ENCODE measurements around the gene PARD6A. TPM values are rescaled to one million over a fixed set of nuclear protein-coding genes. Genes with fewer than 3 reads are reported as not detected.
A peak's percentile ranks its signal among the peaks of the same experiment; 100 is the strongest.

The PARD6A gene
- total and polyA plus RNA-seq, 2 of the 13 experiments (the other 11 are each of a cell fraction or from before 2014, with no cell fraction given): 3.5 to 4.3 TPM

GRCh38 chr16:67666559-67667452 is 6.0 kb downstream of the PARD6A start, which contains the start of the genes C16orf86 and ENKD1 (continued):
- TF ChIP-seq PATZ1 (CRISPR knock-in tag; IDR thresholded peaks at IDR 0.05) (peak; percentile 8; the same call in 1 of the 2 replicates), NPAS2 (CRISPR knock-in tag; IDR thresholded peaks at IDR 0.05; ENCODE audit: borderline replicate concordance) (no peak), ZFP62 (CRISPR knock-in tag; IDR thresholded peaks at IDR 0.05) (no peak), ZNF746 (CRISPR knock-in tag; IDR thresholded peaks at IDR 0.05) (no peak), POLR2G (IDR thresholded peaks at IDR 0.05; ENCODE audit: low read depth, low read length) (peak; percentile 47), SMAD1 (CRISPR knock-in tag; IDR thresholded peaks at IDR 0.05; ENCODE audit: borderline replicate concordance, low read depth) (peak; percentile 72; the same call in 1 of the 2 replicates), NFE2 (CRISPR knock-in tag; IDR thresholded peaks at IDR 0.05) (no peak), ZNF558 (CRISPR knock-in tag; IDR thresholded peaks at IDR 0.05; ENCODE audit: borderline replicate concordance) (peak; percentile 63; the same call in 1 of the 2 replicates), TBL1XR1 (IDR thresholded peaks at IDR 0.05; ENCODE audit: borderline replicate concordance, low read length, partially characterized antibody) (no peak), ZNF607 (CRISPR knock-in tag; IDR thresholded peaks at IDR 0.05; ENCODE audit: borderline replicate concordance) (peak; percentile 19; the same call in 1 of the 2 replicates), ZNF710 (CRISPR knock-in tag; IDR thresholded peaks at IDR 0.05; ENCODE audit: borderline replicate concordance) (0 out of 2 replicates have a peak, but pooled peaks have one; percentile 2), FOSL2 (CRISPR knock-in tag; IDR thresholded peaks at IDR 0.05) (peak; percentile 18; the same call in 1 of the 2 replicates), ZNF30 (CRISPR knock-in tag; IDR thresholded peaks at IDR 0.05) (no peak), ZNF503 (CRISPR knock-in tag; IDR thresholded peaks at IDR 0.05) (0 out of 2 replicates have a peak, but pooled peaks have one; percentile 11), PREB (CRISPR knock-in tag; IDR thresholded peaks at IDR 0.05) (no peak), ZBTB7B (CRISPR knock-in tag; IDR thresholded peaks at IDR 0.05) (peak; percentile 64; the same call in 1 of the 2 replicates), SP2 (CRISPR knock-in tag; IDR thresholded peaks at IDR 0.05) (peak; percentile 70), ZNF557 (CRISPR knock-in tag; IDR thresholded peaks at IDR 0.05) (no peak), ATF6 (CRISPR knock-in tag; conservative IDR thresholded peaks at IDR 0.05) (no peak)

Data from HepG2 (cell line).